MM.1S (cell line): Measurements from ENCODE around the gene SLC45A2.

Experiments
- EZH2 ChIP-seq: fragments of 300-600 bp; sonication (generic); optimal IDR thresholded peaks from 2 replicates; pipeline ENCODE3; 2017; ENCODE audit warnings: low read depth, mild to moderate bottlenecking, antibody characterized with exemption, low read length, mixed read lengths
- EZH2phosphoT487 ChIP-seq: fragments of 300-600 bp; sonication (generic); IDR thresholded peaks from 2 replicates; pipeline ENCODE4 v1.6.1; 2018; ENCODE audit warnings: antibody characterized with exemption, low read length
- TF ChIP-seq, protein P1 (sequence below): fragments of 300-600 bp; sonication (generic); IDR thresholded peaks from 2 replicates; pipeline ENCODE4 v1.5.1; 2016; ENCODE audit warnings: antibody characterized with exemption, low read length, mixed read lengths

DNA sequence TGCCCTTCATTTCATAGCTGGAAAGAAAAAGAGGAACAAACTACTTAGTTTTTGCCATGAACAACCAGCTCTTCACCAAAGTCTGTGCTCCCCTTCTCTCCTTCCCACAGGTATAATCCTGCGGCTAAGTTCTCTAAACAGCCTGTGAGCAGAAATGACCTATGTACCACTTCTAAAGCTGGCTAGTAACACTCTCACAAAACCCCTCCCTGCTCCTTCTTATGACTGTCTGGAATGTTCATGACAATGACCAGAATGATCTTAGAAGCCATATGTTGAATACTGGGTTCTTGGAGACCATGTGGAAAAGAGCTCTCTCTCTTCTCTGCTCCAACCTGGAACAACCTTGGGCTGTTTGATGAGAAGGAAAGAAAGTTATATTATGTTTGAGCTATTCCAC lies 36.2 kb upstream of the SLC45A2 start:
- no peak for TF ChIP-seq EZH2
- TF ChIP-seq, protein P1, sequence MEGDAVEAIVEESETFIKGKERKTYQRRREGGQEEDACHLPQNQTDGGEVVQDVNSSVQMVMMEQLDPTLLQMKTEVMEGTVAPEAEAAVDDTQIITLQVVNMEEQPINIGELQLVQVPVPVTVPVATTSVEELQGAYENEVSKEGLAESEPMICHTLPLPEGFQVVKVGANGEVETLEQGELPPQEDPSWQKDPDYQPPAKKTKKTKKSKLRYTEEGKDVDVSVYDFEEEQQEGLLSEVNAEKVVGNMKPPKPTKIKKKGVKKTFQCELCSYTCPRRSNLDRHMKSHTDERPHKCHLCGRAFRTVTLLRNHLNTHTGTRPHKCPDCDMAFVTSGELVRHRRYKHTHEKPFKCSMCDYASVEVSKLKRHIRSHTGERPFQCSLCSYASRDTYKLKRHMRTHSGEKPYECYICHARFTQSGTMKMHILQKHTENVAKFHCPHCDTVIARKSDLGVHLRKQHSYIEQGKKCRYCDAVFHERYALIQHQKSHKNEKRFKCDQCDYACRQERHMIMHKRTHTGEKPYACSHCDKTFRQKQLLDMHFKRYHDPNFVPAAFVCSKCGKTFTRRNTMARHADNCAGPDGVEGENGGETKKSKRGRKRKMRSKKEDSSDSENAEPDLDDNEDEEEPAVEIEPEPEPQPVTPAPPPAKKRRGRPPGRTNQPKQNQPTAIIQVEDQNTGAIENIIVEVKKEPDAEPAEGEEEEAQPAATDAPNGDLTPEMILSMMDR, result no peak
- TF ChIP-seq EZH2phosphoT487, result no peak
